WTC11 (cell line): ENCODE measurements around the gene EIF1B. TPM values are rescaled to one million over a fixed set of nuclear protein-coding genes. Genes with fewer than 3 reads are reported as not detected.

Source experiments
- ATAC-seq: fragments of 200-7000 bp; cut with Tn5 transposase; 2 replicates; pipeline ENCODE4 v1.10.0; 2021; ENCODE audit warnings: mild to moderate bottlenecking, moderate library complexity
- CTCF ChIA-PET: fragments of 300-600 bp; sonication (Branson Sonifier 250); formaldehyde crosslinking; loops from one replicate; lab custom pipeline; 2021; ENCODE audit warnings: antibody characterized with exemption; lab: Charles Lee
- POLR2A ChIA-PET: fragments of 350-600 bp; sonication (Branson Sonifier 250); formaldehyde crosslinking; loops from one replicate; lab custom pipeline; 2021; ENCODE audit warnings: antibody characterized with exemption; lab: Charles Lee
- DNase-seq: peaks from one replicate; pipeline ENCODE4 v3.0.0; 2021; ENCODE audit warnings: low spot score
- H3K27ac Mint-ChIP-seq: 2 replicates; pipeline ENCODE4 v1.8.0; 2021; ENCODE audit warnings: mixed read lengths
- H3K27me3 Mint-ChIP-seq: 2 replicates; pipeline ENCODE4 v1.8.0; 2021; ENCODE audit warnings: low read depth, mild to moderate bottlenecking, moderate library complexity, mixed read lengths
- H3K36me3 Mint-ChIP-seq: 2 replicates; pipeline ENCODE4 v1.8.0; 2021; ENCODE audit warnings: mixed read lengths
- H3K4me1 Mint-ChIP-seq: 2 replicates; pipeline ENCODE4 v1.8.0; 2022; ENCODE audit warnings: mixed read lengths
- H3K4me3 Mint-ChIP-seq: 2 replicates; pipeline ENCODE4 v1.8.0; 2021; ENCODE audit warnings: mild to moderate bottlenecking, moderate library complexity, mixed read lengths
- H3K9me3 Mint-ChIP-seq: 2 replicates; pipeline ENCODE4 v1.8.0; 2021; ENCODE audit warnings: mixed read lengths
- ATF1 ChIP-seq: sonication (generic); formaldehyde crosslinking; IDR thresholded peaks from 2 replicates; pipeline ENCODE4 v1.8.1; 2023; ENCODE audit warnings: mild to moderate bottlenecking, moderate library complexity, missing genetic modification reagents
- ATF3 ChIP-seq: sonication (generic); formaldehyde crosslinking; conservative IDR thresholded peaks from 2 replicates; pipeline ENCODE4 v1.8.1; 2022; ENCODE audit warnings: mild to moderate bottlenecking, missing genetic modification reagents
- ATF6 ChIP-seq: sonication (generic); formaldehyde crosslinking; IDR thresholded peaks from 2 replicates; pipeline ENCODE4 v1.8.1; 2023; ENCODE audit warnings: mild to moderate bottlenecking, missing genetic modification reagents
- CBFB ChIP-seq: sonication (generic); formaldehyde crosslinking; IDR thresholded peaks from 2 replicates; pipeline ENCODE4 v1.8.1; 2022; ENCODE audit warnings: mild to moderate bottlenecking, low read depth, missing genetic modification reagents
- CDX4 ChIP-seq: fragments of 250-450 bp; sonication (Bioruptor Pico); IDR thresholded peaks from 2 replicates; pipeline ENCODE4 v1.9.0; 2021; ENCODE audit warnings: moderate library complexity, mild to moderate bottlenecking, inconsistent platforms, borderline replicate concordance
- CREB1 ChIP-seq: sonication (generic); formaldehyde crosslinking; IDR thresholded peaks from 2 replicates; pipeline ENCODE4 v1.8.0; 2023; ENCODE audit warnings: mild to moderate bottlenecking, missing genetic modification reagents
- E2F4 ChIP-seq: sonication (generic); formaldehyde crosslinking; IDR thresholded peaks from 2 replicates; pipeline ENCODE4 v1.8.1; 2022; ENCODE audit warnings: low read depth, mild to moderate bottlenecking, moderate library complexity, missing genetic modification reagents, borderline replicate concordance
- E2F5 ChIP-seq: sonication (generic); formaldehyde crosslinking; IDR thresholded peaks from 2 replicates; pipeline ENCODE4 v1.8.1; 2022; ENCODE audit warnings: mild to moderate bottlenecking, moderate library complexity, missing genetic modification reagents
- ETV6 ChIP-seq: sonication (generic); formaldehyde crosslinking; IDR thresholded peaks from 2 replicates; pipeline ENCODE4 v1.8.1; 2022; ENCODE audit warnings: mild to moderate bottlenecking, missing genetic modification reagents
- FOXJ3 ChIP-seq: sonication (generic); formaldehyde crosslinking; IDR thresholded peaks from 2 replicates; pipeline ENCODE4 v1.9.0; 2021; ENCODE audit warnings: missing genetic modification reagents, mild to moderate bottlenecking, borderline replicate concordance
- FOXK1 ChIP-seq: sonication (generic); formaldehyde crosslinking; IDR thresholded peaks from 2 replicates; pipeline ENCODE4 v1.8.0; 2022; ENCODE audit warnings: mild to moderate bottlenecking, moderate library complexity, missing genetic modification reagents
- GTF2I ChIP-seq: fragments of 250-450 bp; sonication (Bioruptor Pico); conservative IDR thresholded peaks from 2 replicates; pipeline ENCODE4 v1.4.0; 2021; ENCODE audit warnings: mild to moderate bottlenecking
- JUN ChIP-seq: sonication (generic); formaldehyde crosslinking; IDR thresholded peaks from 2 replicates; pipeline ENCODE4 v1.8.0; 2023; ENCODE audit warnings: mild to moderate bottlenecking, missing genetic modification reagents
- MLX ChIP-seq: sonication (generic); formaldehyde crosslinking; IDR thresholded peaks from 2 replicates; pipeline ENCODE4 v1.8.1; 2023; ENCODE audit warnings: mild to moderate bottlenecking, missing genetic modification reagents, moderate library complexity
- NFE2L1 ChIP-seq: sonication (generic); formaldehyde crosslinking; IDR thresholded peaks from 2 replicates; pipeline ENCODE4 v1.8.1; 2023; ENCODE audit warnings: missing genetic modification reagents
- RELA ChIP-seq: sonication (generic); formaldehyde crosslinking; IDR thresholded peaks from 2 replicates; pipeline ENCODE4 v1.8.1; 2022; ENCODE audit warnings: missing genetic modification reagents, mild to moderate bottlenecking, borderline replicate concordance
- RORB ChIP-seq: fragments of 250-450 bp; sonication (Bioruptor Pico); IDR thresholded peaks from 2 replicates; pipeline ENCODE4 v1.9.0; 2021; ENCODE audit warnings: mild to moderate bottlenecking
- USF1 ChIP-seq: sonication (generic); formaldehyde crosslinking; IDR thresholded peaks from 2 replicates; pipeline ENCODE4 v1.8.0; 2022; ENCODE audit warnings: mild to moderate bottlenecking, missing genetic modification reagents
- ZNF121 ChIP-seq: sonication (generic); formaldehyde crosslinking; IDR thresholded peaks from 2 replicates; pipeline ENCODE4 v1.8.0; 2023; ENCODE audit warnings: missing genetic modification reagents
- ZNF317 ChIP-seq: sonication (generic); formaldehyde crosslinking; IDR thresholded peaks from 2 replicates; pipeline ENCODE4 v1.8.1; 2023; ENCODE audit warnings: low read depth, mild to moderate bottlenecking, moderate library complexity, missing genetic modification reagents, borderline replicate concordance
- ZNF423 ChIP-seq: fragments of 250-450 bp; sonication (Bioruptor Pico); IDR thresholded peaks from 2 replicates; pipeline ENCODE4 v2.1.2; 2022; ENCODE audit warnings: mild to moderate bottlenecking, moderate library complexity
- ZNF425 ChIP-seq: fragments of 250-450 bp; sonication (Bioruptor Pico); conservative IDR thresholded peaks from 2 replicates; pipeline ENCODE4 v1.9.0; 2021; ENCODE audit warnings: mild to moderate bottlenecking
- ZNF512 ChIP-seq: sonication (generic); formaldehyde crosslinking; IDR thresholded peaks from 2 replicates; pipeline ENCODE4 v1.8.1; 2022; ENCODE audit warnings: missing genetic modification reagents, borderline replicate concordance
- total RNA-seq: library from RNA; stranded (reverse); gene quantifications from 3 replicates; pipeline ENCODE4 v1.2.3, GENCODE V29; 2021

The EIF1B gene
- total RNA-seq, 1 experiment from 2014 or later, result 82.0 TPM

- TF ChIP-seq ZNF317 (no peak), FOXJ3 (CRISPR knock-in tag) (no peak), ATF1 (CRISPR knock-in tag) (no peak), ATF6 (CRISPR knock-in tag) (no peak), CBFB (CRISPR knock-in tag) (no peak), ZNF425 (CRISPR knock-in tag) (no peak), CREB1 (CRISPR knock-in tag) (no peak), ATF3 (no peak), RELA (CRISPR knock-in tag) (no peak), E2F5 (CRISPR knock-in tag) (no peak)
These were observed 22.3 kb upstream of the EIF1B start (continued) for GRCh38 chr3:40287248-40287647.

GRCh38 chr3:40290396-40290795 lies 19.1 kb upstream of the EIF1B start:
- Mint-ChIP-seq H3K27ac (0 out of 2 replicates have a peak overlapping the region, but pooled peaks have one; percentile 17), H3K4me1 (peaks cover 40% of the 10 kb centered on the region), H3K36me3 (no peaks in the 10 kb centered on the region), H3K27me3 (no peaks in the 10 kb centered on the region), H3K4me3 (no peak overlapping the region), H3K9me3 (no peaks in the 10 kb centered on the region)
- ATAC-seq, result peak; percentile 56
- TF ChIP-seq RORB (CRISPR knock-in tag) (no peak), FOXK1 (CRISPR knock-in tag) (no peak), ZNF512 (no peak), ZNF423 (CRISPR knock-in tag) (no peak), ZNF121 (CRISPR knock-in tag) (no peak), NFE2L1 (CRISPR knock-in tag) (no peak), ETV6 (no peak), USF1 (CRISPR knock-in tag) (no peak), GTF2I (CRISPR knock-in tag) (no peak), MLX (CRISPR knock-in tag) (no peak), CDX4 (CRISPR knock-in tag) (no peak), JUN (CRISPR knock-in tag) (no peak), E2F4 (CRISPR knock-in tag) (no peak)
- ChIA-PET CTCF (interaction anchor here (0.8 to 2.3 kb wide), 5 partner anchors 19 to 566 kb away, joined by 3 to 12 read pairs (median 4); partner anchors contain the start of gene EIF1B), POLR2A (interaction anchor here (1.2 kb wide), 1 partner anchor 19 kb away, joined by 5 read pairs; the partner anchor contains the start of gene EIF1B)
- peak; percentile 25 for DNase-seq
